ENCODE data around the gene MZF1. TPM values are rescaled to one million over a fixed set of nuclear protein-coding genes. Genes with fewer than 3 reads are reported as not detected.
A peak's percentile ranks its signal among the peaks of the same experiment; 100 is the strongest.

Gene MZF1
- total and polyA plus RNA-seq, 9 of the 15 experiments (the other 6 are each of a cell fraction or from before 2014, with no cell fraction given), result 0.31 to 29.3 (median 11.5) TPM

DNA sequence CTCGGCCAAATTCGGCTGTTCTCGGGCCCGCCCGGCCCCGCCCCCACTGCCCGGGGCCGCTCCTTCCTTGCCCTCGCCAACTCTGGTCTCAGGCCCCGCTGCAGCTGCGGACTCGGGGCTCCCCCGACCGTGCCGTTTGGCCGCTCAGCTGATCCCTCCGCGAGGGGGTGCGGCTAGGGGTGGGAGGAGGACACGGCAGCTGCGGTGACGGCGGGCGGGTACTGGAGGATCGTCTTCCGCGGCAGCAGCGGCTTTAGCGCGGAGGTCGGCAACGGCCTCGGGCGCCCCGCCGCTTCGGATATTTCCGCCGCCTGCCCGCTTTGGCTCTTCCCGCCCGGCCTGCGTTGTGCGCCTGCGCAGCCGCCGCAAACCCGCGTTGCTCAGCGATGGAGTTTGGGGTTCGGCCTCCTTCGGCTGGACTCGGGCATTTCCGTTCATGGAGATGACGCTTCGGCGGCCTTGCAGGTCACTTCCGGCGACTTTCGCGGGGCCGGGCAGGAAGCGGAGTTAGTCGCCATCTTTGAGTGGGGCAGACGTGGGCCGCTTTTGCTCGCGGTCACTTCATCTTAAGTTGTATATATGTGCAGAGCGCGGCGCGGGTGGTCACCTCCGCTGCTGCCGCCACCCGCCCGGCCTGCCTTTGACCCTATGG lies 14.4 kb downstream of the MZF1 start (continued):
- TF ChIP-seq, protein P1, sequence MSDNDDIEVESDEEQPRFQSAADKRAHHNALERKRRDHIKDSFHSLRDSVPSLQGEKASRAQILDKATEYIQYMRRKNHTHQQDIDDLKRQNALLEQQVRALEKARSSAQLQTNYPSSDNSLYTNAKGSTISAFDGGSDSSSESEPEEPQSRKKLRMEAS (CRISPR knock-in tag; IDR thresholded peaks at IDR 0.05), result no peak
- TF ChIP-seq ZBTB12 (CRISPR knock-in tag; IDR thresholded peaks at IDR 0.05), result 0 out of 2 replicates have a peak, but pooled peaks have one; percentile 61
- peak; percentile 82 for TF ChIP-seq ZSCAN29 (IDR thresholded peaks at IDR 0.05)
- no peak for TF ChIP-seq ZNF398 (CRISPR knock-in tag; IDR thresholded peaks at IDR 0.05)
- peak; percentile 93; the same call in 1 of the 2 replicates for TF ChIP-seq FOXP1 (CRISPR knock-in tag; IDR thresholded peaks at IDR 0.05)

DNA sequence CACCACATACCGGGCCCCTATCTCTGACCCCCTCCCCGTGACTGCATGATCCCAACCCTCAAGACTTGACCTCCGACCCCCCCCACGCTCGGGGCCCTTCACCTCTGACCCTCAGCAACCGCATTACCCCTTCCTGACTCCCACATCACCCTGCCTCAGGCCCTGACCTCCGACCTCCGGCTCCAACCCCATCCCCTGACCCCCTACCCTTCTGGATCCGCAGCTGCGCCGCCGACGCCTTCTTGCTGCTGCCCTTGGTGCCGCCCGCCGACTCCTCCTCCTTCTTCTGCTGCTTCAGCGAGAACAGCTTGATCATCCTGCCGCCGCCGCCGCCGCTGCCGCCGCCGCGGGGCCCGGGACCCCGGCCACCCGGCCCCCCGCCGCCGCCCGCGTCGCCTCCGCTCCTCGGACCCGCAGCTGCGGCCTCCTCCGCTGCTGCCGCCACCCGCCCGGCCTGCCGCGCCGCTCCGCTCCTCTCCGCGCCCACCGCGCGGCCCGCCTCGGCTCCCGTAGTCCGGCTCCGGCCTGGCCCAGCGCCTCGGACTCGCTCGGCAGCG lies 15.0 kb downstream of the MZF1 start, which contains the start of gene UBE2M:
Gene UBE2M, minus strand, starts transcription at position 546 of the 557 bp plus-strand sequence. Its CDS starts 230 bp downstream, at position 316.
- Histone ChIP-seq H3K4me1 (replicated peaks in 1 of 2; ENCODE audit: control insufficient read depth in 2 of 2, insufficient read depth in 2 of 2, low read length in 2 of 2) (peaks cover 36 to 73% of the 10 kb centered on the region in 2 experiments), H3K4me3 (peak within 1 kb of the TSS; percentile 92), H4K20me1 (replicated peaks; ENCODE audit: control insufficient read depth, insufficient read depth, low read length) (no peaks in the 10 kb centered on the region), H3K9me1 (ENCODE audit: control insufficient read depth, insufficient read depth, low read length) (peaks cover 3% of the 10 kb centered on the region), H3K4me2 (ENCODE audit: insufficient read depth, low read length) (peak within 1 kb of the TSS; percentile 98), H3K79me2 (ENCODE audit: control insufficient read depth, insufficient read depth, low read length) (peaks cover 60% of the 10 kb centered on the region), H3K27me3 (ENCODE audit: control insufficient read depth in 2 of 2, insufficient read depth in 2 of 2, low read length in 2 of 2) (no peaks in the 10 kb centered on the region), H3K27ac (ENCODE audit: extremely low read depth, low read depth, low read length) (peak within 1 kb of the TSS; percentile 94), H3K36me3 (ENCODE audit: control insufficient read depth, insufficient read depth, low read length) (peaks cover 36% of the 10 kb centered on the region), H2AFZ (ENCODE audit: low read depth, low read length) (peak within 1 kb of the TSS; percentile 99), H3K9ac (ENCODE audit: insufficient read depth in 1 of 2, low read depth in 2 of 2, low read length in 2 of 2) (peak within 1 kb of the TSS; percentile 92 to 98), H3K9me3 (replicated peaks; ENCODE audit: control insufficient read depth, insufficient read depth, low read depth, low read length) (no peaks in the 10 kb centered on the region)
- in situ Hi-C loops (cut with MboI) (no loop called here), intact Hi-C loops (cut with micrococcal nuclease) (no loop called here)
- no peak for FAIRE-seq
- no peak for ATAC-seq
- BruUV-seq (replicated peaks), result no TSS peak
- under 1% methylated on average over 13 of the region's 62 CpGs for WGBS (ENCODE audit: insufficient coverage, low coverage, missing lambda C conversion rate)
- ChIA-PET CTCF (ENCODE audit: low intra/inter-chr PET ratio) (no interaction called here), POLR2A (interaction anchor here (2.3 kb wide), 1 partner anchor 12 kb away, joined by 9 read pairs; no protein-coding TSS in a partner anchor)
- peak; percentile 57 to 83 (median 66) for DNase-seq (ENCODE audit: extremely low read depth in 1 of 4, low spot score in 3 of 4)
- TF ChIP-seq L3MBTL2 (IDR thresholded peaks at IDR 0.05) (no peak), TBL1XR1 (IDR thresholded peaks at IDR 0.05; ENCODE audit: low read length in 2 of 2) (peak in 1 of 2 experiments; percentile 20; a peak in 1 of 4 replicates), NFRKB (IDR thresholded peaks at IDR 0.05; ENCODE audit: low read depth) (peak; percentile 20; the same call in 1 of the 2 replicates), TEAD4 (IDR thresholded peaks at IDR 0.05; ENCODE audit: low read length) (peak; percentile 47; the same call in 1 of the 2 replicates), TEAD4 (CRISPR knock-in tag; IDR thresholded peaks at IDR 0.05; ENCODE audit: borderline replicate concordance) (no peak), NFIC (IDR thresholded peaks at IDR 0.05) (0 out of 2 replicates have a peak, but pooled peaks have one; percentile 14), EWSR1 (IDR thresholded peaks at IDR 0.05; ENCODE audit: borderline replicate concordance, low read depth, partially characterized antibody) (no peak), SMARCA5 (IDR thresholded peaks at IDR 0.05) (0 out of 2 replicates have a peak, but pooled peaks have one; percentile 40), TAL1 (IDR thresholded peaks at IDR 0.05) (peak; percentile 21; the same call in 1 of the 2 replicates)
- TF ChIP-seq, protein P2, sequence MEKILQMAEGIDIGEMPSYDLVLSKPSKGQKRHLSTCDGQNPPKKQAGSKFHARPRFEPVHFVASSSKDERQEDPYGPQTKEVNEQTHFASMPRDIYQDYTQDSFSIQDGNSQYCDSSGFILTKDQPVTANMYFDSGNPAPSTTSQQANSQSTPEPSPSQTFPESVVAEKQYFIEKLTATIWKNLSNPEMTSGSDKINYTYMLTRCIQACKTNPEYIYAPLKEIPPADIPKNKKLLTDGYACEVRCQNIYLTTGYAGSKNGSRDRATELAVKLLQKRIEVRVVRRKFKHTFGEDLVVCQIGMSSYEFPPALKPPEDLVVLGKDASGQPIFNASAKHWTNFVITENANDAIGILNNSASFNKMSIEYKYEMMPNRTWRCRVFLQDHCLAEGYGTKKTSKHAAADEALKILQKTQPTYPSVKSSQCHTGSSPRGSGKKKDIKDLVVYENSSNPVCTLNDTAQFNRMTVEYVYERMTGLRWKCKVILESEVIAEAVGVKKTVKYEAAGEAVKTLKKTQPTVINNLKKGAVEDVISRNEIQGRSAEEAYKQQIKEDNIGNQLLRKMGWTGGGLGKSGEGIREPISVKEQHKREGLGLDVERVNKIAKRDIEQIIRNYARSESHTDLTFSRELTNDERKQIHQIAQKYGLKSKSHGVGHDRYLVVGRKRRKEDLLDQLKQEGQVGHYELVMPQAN (IDR thresholded peaks at IDR 0.05; ENCODE audit: borderline replicate concordance), result peak; percentile 66; the same call in 1 of the 2 replicates

Measured in K562 (cell line).